Fibroblast of mammary gland (primary cell): ENCODE measurements around the gene MUC12.
A peak's percentile ranks its signal among the peaks of the same experiment; 100 is the strongest.
"Not testable (repeated sequence)": the region's sequence is repeated elsewhere in the genome, so short reads cannot be mapped to it uniquely, and the experiment has no call there.

Source experiments
- DNase-seq: peaks from one replicate; pipeline ENCODE4 v3.0.0-alpha.2; 2010; ENCODE audit warnings: low read depth
- H3K4me3 ChIP-seq: 2 replicates; pipeline ENCODE4 v1.5.1; 2011; ENCODE audit warnings: low read depth, mild to moderate bottlenecking, low read length, moderate library complexity; ENCODE audit not compliant: control insufficient read depth
- CTCF ChIP-seq: conservative IDR thresholded peaks from 2 replicates; pipeline ENCODE4 v1.5.1; 2011; ENCODE audit warnings: low read depth, low read length, inconsistent platforms; ENCODE audit not compliant: control insufficient read depth, insufficient read depth

The MUC12 gene

DNA sequence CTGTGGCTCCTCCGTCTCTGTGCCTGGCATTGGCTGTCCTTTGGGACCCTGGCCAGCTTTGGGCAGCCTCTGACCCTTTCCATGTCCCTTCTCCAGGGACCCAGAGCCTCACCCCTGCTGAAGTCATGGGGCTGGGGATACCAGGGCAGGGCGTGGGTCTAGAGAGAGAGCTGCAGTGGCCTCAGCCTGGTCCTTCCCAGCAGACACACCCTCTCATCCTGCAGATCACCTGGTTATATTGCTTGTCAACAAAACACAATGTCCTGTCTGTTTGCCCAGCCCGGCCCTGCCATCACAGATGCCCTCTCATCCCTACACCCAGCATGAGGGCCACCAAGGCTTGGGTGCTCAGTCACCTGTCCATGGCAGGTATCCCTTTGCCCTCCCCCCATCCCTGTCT lies 52.3 kb downstream of the MUC12 start:
- no peak for TF ChIP-seq CTCF

GRCh38 chr7:101023839-101024238 lies 54.5 kb downstream of the MUC12 start:
- peak; percentile 3 for DNase-seq
- H3K4me3 ChIP-seq = no peak overlapping the region
- TF ChIP-seq CTCF = no peak

More for the DNA sequence above, 52.3 kb downstream of the MUC12 start:
- H3K4me3 ChIP-seq = no peak overlapping the region
- no peak for DNase-seq

DNA sequence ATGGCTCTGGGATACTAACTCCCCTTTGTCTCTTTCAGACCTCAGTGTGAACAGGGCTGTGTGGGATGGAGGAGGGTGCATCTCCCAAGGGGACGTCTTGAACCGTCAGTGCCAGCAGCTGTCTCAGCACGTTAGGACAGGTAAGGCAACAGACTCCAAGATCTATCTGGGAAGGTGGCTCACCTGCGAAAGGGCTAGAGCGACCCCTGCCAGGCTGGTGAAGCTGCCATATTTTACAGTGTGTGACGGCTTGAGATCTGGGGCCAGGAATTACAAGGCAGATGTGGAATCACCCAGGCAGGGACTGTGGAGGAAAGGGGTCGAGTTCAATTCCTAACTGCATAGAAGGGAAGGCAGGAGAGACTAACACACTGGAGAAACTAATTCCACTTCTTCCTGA lies 61.7 kb downstream of the MUC12 start:
- no peak for TF ChIP-seq CTCF
- H3K4me3 ChIP-seq = no peak overlapping the region
- no peak for DNase-seq

- TF ChIP-seq CTCF = no peak
- no peak for DNase-seq
- H3K4me3 ChIP-seq = no peak overlapping the region
Measured at GRCh38 chr7:101035941-101036340, 66.6 kb downstream of the MUC12 start.

DNA sequence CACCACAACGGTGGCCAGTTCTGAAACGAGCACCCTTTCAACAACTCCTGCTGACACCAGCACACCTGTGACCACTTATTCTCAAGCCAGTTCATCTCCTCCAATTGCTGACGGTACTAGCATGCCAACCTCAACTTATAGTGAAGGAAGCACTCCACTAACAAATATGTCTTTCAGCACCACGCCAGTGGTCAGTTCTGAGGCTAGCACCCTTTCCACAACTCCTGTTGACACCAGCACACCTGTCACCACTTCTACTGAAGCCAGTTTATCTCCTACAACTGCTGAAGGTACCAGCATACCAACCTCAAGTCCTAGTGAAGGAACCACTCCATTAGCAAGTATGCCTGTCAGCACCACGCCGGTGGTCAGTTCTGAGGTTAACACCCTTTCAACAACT lies 71.9 kb downstream of the MUC12 start:
- H3K4me3 ChIP-seq, DNase-seq: not testable (repeated sequence)

- no peak for TF ChIP-seq CTCF
- peak; percentile 57 for DNase-seq
- no peak overlapping the region for H3K4me3 ChIP-seq
Measured at GRCh38 chr7:101058355-101058754, 89.0 kb downstream of the MUC12 start.

DNA sequence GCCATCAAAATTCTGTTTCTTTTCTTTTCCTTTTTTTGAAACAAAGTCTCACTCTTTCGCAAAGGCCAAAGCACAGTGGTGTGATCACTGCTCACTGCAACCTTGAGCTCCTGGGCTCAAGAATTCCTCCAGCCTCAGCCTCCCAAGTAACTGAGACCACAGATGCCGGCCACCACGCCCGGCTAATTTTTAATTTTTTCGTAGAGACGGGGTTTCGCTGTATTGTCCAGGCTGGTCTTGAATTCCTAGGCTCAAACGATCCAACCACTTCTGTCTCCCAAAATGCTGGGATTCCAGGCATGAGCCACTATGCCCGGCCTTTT lies 90.2 kb downstream of the MUC12 start:
- TF ChIP-seq CTCF = no peak
- no peak overlapping the region for H3K4me3 ChIP-seq

GRCh38 chr7:101060992-101061391 lies 91.6 kb downstream of the MUC12 start:
- no peak for DNase-seq
- TF ChIP-seq CTCF = no peak
- H3K4me3 ChIP-seq = no peak overlapping the region

More for the DNA sequence above, 90.2 kb downstream of the MUC12 start:
- DNase-seq = no peak

DNA sequence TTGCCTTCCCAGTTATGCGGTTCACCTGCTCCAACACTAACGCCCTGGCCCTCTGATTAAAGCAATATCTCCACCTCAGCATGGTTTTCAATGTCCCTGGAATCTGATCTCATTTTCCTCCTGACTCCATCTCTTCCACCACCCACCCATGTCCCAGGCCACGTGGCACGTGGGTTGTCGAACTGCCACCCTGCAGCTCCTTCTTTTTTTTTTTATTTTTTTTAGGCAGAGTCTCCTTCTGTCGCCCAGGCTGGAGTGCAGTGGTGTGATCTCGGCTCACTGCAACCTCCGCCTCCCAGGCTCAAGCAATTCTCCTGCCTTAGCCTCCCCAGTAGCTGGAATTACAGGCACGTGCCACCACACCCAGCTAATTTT lies 94.8 kb downstream of the MUC12 start:
- not testable (repeated sequence) for DNase-seq, H3K4me3 ChIP-seq

- not testable (repeated sequence) for H3K4me3 ChIP-seq, DNase-seq
Measured at GRCh38 chr7:101065162-101065561, 95.8 kb downstream of the MUC12 start.
